ENCODE results near the gene SIGLEC11. TPM values are rescaled to one million over a fixed set of nuclear protein-coding genes. Genes with fewer than 3 reads are reported as not detected.
"Not testable (repeated sequence)": the region's sequence is repeated elsewhere in the genome, so short reads cannot be mapped to it uniquely, and the experiment has no call there.

The SIGLEC11 gene
- total and polyA plus RNA-seq, 12 donors = 0.11 to 1.7 (median 0.42) TPM; not detected in 1

GRCh38 chr19:49975051-49975450 lies 14.1 kb upstream of the SIGLEC11 start:
- Histone ChIP-seq H3K4me1 (peaks cover 0 to 16% (median 2%) of the 10 kb centered on the region in 9 donors), H3K27me3 (no peaks in the 10 kb centered on the region), H3K9me3 (no peaks in the 10 kb centered on the region), H3K4me3 (no peak overlapping the region), H3K36me3 (peaks cover 0 to 50% (median 24%) of the 10 kb centered on the region in 9 donors), H3K27ac (no peak overlapping the region)
- WGBS, 2 donors = 89 to 90% methylated on average over 7 of the region's 7 CpGs
- no peak for TF ChIP-seq CTCF (IDR thresholded peaks at IDR 0.05)
- no peak for ATAC-seq
- DNase-seq = no peak
- intact Hi-C loops (cut with DNase I) = no loop called here

GRCh38 chr19:49973987-49974386 lies 13.0 kb upstream of the SIGLEC11 start:
- H3K4me3 ChIP-seq = no peak overlapping the region
- peak in 6 of 8 donors; percentile 31 to 55 (median 42) for ATAC-seq
- 82 to 85% methylated on average over 18 of the region's 18 CpGs for WGBS, 2 donors
- intact Hi-C loops (cut with DNase I) = no loop called here
- peaks cover 0 to 17% (median 2%) of the 10 kb centered on the region in 9 donors for H3K4me1 ChIP-seq
- H3K36me3 ChIP-seq = peaks cover 0 to 42% (median 22%) of the 10 kb centered on the region in 9 donors
- DNase-seq = peak; percentile 19 to 31
- no peaks in the 10 kb centered on the region for H3K9me3 ChIP-seq
- TF ChIP-seq CTCF (IDR thresholded peaks at IDR 0.05) = no peak
- peaks cover 0 to 4% (median 2%) of the 10 kb centered on the region in 7 donors for H3K27me3 ChIP-seq
- no peak overlapping the region for H3K27ac ChIP-seq

GRCh38 chr19:49972841-49973240 lies 11.9 kb upstream of the SIGLEC11 start:
- 87 to 92% methylated on average over 6 of the region's 6 CpGs for WGBS, 2 donors
- no peak overlapping the region for H3K4me3 ChIP-seq
- ATAC-seq (no peak), DNase-seq (no peak)
- peaks cover 0 to 30% (median 17%) of the 10 kb centered on the region in 9 donors for H3K36me3 ChIP-seq
- peaks cover 0 to 25% (median 2%) of the 10 kb centered on the region in 9 donors for H3K4me1 ChIP-seq
- no peaks in the 10 kb centered on the region for H3K9me3 ChIP-seq
- TF ChIP-seq CTCF (IDR thresholded peaks at IDR 0.05) = no peak
- H3K27ac ChIP-seq = no peak overlapping the region
- intact Hi-C loops (cut with DNase I) = no loop called here
- H3K27me3 ChIP-seq = peaks cover 0 to 15% (median 12%) of the 10 kb centered on the region in 7 donors

GRCh38 chr19:49971991-49972411 lies 11.0 kb upstream of the SIGLEC11 start:
- ATAC-seq (peak in 2 of 8 donors; percentile 23 to 33), DNase-seq (no peak)
- H3K4me1 ChIP-seq = peaks cover 0 to 32% (median 2%) of the 10 kb centered on the region in 9 donors
- no peak overlapping the region for H3K4me3 ChIP-seq
- H3K27me3 ChIP-seq = peaks cover 0 to 16% (median 15%) of the 10 kb centered on the region in 7 donors
- H3K9me3 ChIP-seq = no peaks in the 10 kb centered on the region
- TF ChIP-seq CTCF (IDR thresholded peaks at IDR 0.05) = no peak
- no peak overlapping the region for H3K27ac ChIP-seq
- 47 to 50% methylated on average over 12 of the region's 12 CpGs for WGBS, 2 donors
- peaks cover 0 to 22% (median 13%) of the 10 kb centered on the region in 9 donors for H3K36me3 ChIP-seq
- intact Hi-C loops (cut with DNase I) = no loop called here

GRCh38 chr19:49969355-49969754 lies 8.4 kb upstream of the SIGLEC11 start:
- H3K36me3 ChIP-seq; intact Hi-C loops (cut with DNase I); H3K9me3 ChIP-seq; DNase-seq: not testable (repeated sequence)
- H3K4me3 ChIP-seq = peak overlapping the region in 1 of 10 donors; percentile 39
- peak overlapping the region in 1 of 10 donors; percentile 52 for H3K27ac ChIP-seq
- 15 to 31% methylated on average over 4 of the region's 9 CpGs for WGBS, 2 donors
- H3K27me3 ChIP-seq = peaks cover 0 to 16% (median 15%) of the 10 kb centered on the region in 7 donors
- ATAC-seq = peak; percentile 37 to 73 (median 63)
- peaks cover 0 to 39% (median 2%) of the 10 kb centered on the region in 9 donors for H3K4me1 ChIP-seq

Data from heart right ventricle (tissue), 16 donors.